SK-N-DZ (cell line): Measurements from ENCODE around the gene DEUP1.
"Not testable (repeated sequence)": the region's sequence is repeated elsewhere in the genome, so short reads cannot be mapped to it uniquely, and the experiment has no call there.

Experiments used
- DNase-seq: peaks from one replicate; pipeline ENCODE4 v3.0.0-alpha.2; 2015; ENCODE audit warnings: low spot score

DEUP1 gene

DNA sequence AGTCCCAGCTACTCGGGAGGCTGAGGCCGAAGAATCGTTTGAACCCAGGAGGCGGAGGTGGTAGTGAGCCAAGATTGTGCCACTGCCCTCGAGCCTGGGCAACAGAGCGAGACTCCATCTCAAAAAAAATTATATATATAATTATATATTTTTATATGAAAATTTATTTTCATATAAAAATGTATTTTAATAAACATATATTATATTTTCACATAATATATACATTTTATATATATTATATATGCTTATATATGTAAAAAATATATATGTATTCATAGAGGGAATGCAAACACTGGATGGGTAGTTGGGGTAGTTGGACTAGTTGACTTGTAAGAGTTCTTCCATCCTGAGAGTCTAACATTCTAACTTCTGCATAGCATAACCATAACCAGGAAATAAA, 20.3 kb downstream of the DEUP1 start:
- no peak for DNase-seq

DNA sequence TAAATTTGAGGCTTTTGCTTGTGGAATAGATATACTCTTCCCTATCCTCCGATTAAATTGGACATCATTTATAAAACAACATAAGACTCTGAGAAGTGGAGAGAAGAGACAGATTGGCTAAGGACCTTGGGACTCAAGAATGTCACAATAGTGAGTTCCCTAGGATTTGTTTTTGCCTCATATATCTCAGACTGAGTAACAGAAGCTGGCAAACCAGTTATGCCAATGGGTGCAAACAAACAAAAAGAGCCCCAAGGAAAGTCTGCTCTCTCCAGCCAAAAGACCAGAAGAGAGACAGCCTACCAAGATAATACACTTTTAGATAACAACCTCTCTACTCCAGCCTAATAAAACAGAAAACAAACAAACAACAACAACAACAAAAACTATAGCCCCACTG, 28.9 kb downstream of the DEUP1 start:
- DNase-seq: no peak

- no peak for DNase-seq
Measured at GRCh38 chr11:93361435-93361834, 30.9 kb downstream of the DEUP1 start.

DNA sequence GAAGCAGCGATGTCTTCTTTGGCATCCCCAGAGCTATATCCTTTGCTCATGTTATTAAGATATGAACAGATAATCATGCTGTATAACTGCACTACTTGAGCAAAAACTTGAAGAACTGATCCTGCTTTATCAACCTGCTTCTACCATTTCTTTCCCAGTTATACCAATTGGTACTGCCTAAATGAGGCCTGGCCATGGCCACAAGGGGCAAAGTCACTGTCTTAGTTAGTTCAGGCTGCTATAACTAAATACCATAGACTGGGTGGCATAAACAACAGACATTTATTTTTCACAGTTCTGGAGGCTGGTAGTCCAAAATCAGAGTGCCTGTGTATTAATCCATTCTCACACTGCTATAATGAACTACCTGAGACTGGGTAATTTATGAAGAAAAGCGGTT, 37.5 kb downstream of the DEUP1 start:
- DNase-seq: no peak

DNA sequence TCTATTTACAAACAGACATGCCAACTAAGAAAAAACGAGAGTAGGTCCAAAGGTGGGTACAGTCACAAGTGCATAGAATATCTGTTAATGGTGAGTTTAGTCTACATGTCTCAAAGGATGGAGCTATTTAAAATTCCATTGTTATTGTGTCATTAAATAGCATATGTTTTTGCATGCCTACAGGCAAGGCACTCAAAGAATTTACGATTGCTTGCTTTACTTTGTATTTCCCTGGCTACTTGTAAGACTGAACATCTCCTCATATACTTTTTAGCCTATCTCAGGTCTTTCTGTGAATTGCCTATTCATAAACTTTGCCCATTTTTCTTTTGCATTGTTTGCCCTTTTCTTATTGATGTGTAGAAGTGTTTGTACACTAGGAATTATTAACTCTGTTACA, 39.7 kb downstream of the DEUP1 start:
- DNase-seq: no peak

DNA sequence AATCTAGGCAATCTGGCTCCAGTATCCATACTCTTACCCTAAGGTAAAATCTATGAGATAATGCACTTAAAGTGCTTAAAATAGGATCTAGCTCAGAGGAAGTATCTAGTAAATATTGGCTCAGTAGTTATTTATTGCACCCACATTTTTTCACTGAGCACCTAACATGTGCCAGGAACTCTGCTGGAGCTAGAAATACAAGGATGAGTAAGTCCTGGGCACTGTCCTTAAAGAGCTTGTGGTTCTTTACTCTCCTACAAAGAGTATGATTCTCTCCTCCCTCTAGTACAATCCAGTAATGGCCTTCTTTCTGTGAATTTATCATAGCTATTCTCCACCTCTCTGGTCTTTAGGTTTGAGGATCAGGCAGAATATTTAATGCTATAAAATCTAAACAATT, 59.2 kb downstream of the DEUP1 start:
- no peak for DNase-seq

DNA sequence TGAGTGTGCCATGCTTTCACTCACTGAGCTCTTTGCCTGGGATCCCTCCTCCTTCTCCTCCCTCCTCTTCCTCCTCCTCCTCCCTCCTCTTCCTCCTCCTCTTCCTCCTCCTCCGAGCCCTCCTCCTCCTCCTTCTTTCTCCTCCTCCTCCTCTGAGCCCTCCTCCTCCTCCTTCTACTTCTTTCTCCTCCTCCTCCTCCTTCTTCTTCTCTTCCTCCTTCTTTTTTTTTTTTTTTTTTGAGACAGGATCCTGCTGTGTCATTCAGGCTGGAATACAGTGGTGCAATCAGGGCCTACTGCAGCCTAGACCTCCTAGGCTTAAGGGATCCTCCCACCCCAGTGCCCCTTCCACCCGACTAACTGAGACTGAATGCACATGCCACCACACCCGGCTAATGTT, 62.3 kb downstream of the DEUP1 start:
- DNase-seq: no peak

GRCh38 chr11:93393386-93393785, 62.8 kb downstream of the DEUP1 start:
- DNase-seq: no peak

DNA sequence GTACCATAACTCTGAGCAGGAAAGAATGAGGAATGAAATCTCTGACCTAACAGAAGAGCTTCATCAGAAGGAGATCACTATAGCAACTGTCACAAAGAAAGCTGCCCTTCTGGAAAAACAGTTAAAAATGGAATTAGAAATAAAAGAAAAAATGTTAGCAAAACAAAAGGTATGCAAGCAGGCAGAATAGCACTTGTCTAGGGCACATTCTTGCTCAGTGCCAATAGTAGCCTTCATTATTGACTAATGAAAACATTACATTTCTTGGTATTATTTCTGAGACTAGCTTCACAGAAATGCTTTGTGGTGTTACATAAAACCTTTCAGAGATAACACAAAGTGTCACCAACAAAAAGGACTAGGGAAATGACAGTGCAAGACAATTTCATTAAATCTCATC, 63.9 kb downstream of the DEUP1 start:
- DNase-seq: no peak

DNA sequence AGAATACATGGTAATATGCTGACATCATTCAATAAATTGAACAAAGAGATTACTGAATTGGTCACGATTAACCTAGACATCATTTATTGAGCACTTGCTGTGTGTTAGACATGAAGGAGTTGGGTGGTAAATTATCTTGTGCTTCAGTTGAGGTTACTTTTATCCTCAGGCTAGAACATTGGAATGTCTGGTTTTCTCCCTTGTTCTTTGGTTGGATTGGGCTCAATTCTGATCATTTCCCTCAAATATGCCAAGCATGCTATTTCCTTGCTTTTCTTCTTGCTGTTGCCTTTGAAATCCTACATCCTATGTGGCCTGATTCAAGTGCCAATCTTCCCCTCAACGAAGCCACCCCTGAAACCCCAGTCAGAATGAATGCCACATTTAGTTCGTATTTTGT, 65.8 kb downstream of the DEUP1 start:
- no peak for DNase-seq

DNA sequence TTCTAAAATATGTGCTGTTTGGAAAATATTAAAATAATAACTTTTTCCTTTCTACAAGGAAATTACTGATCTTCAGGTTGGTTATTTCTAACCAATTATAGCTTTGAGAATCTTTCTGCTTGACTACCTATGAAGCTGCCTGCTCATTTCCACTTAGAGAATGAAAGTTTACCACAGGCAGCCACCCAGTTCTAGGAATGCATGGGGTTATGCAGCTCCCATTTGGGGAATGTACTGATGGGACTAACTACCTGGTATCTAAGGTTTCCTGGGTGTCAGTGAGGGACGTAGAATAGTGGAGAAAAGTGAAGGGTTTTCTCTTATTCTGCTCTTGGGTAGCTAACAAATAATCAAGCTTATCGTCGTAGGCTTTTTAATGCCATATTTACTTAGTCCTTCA, 73.4 kb downstream of the DEUP1 start:
- DNase-seq: no peak

DNA sequence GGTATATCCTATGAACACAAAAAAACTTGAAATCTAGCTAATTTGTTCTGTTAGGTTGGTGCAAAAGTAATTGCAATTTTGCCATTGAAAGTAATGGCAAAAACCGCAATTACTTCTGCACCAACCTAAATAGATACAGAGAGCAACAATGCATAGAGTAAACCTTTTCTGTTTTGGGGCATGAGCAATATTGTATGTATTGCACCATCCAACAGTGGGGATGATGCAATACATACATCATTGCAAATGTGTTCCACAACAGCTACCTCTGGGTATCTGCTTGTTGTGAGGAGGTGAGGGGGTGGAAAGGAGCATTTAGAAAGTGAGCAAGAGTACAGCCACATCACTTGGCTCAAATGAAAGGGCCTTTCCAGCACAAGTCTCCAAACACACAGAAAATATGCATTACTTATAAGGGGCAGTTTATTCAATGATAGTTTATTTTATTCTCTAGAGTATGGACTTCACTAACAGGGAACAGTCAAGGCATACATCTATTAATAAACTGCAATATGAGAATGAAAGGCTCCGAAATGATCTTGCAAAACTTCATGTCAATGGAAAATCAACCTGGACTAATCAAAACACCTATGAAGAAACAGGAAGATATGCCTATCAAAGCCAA, 77.3 kb downstream of the DEUP1 start:
- DNase-seq: no peak

DNA sequence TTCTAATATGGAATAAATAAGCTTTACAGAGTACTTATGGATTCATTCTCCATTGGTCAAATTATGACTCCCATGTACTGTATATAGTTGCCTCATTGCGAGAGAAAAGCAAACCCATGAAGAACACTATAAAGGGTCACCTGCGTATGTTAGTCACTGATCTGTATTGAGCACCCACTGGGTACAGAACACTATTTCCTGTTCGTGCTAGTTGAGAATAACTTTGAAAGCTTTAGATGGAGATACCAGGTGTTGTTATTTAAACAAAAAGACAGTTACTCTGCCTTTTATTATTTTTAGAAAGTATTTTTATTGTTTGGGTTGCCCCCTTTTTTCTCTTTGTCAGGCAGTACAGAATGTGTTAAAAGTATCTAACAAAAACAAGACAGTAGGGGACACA, 79.9 kb downstream of the DEUP1 start:
- no peak for DNase-seq

DNA sequence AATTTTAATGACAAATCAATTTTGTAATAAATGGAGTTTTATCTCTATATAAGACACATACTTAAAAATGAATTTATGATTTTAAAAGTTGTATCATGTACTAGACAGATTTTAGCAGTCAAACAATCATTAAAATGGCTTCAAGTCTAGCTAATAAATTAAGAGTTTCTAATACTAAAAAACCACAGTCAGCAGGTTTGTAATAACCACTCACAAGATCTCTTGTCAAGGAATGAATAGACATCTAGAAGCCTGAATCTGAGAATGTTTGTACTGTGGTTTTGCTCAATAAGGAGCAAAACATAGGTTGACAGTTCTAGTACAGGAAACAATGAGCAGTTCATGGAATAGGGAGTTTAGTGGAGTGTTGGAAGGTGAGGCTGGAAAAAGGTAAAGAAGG, 81.2 kb downstream of the DEUP1 start:
- DNase-seq: no peak

- DNase-seq: no peak
Measured at GRCh38 chr11:93432247-93432646, 101.7 kb downstream of the DEUP1 start.

DNA sequence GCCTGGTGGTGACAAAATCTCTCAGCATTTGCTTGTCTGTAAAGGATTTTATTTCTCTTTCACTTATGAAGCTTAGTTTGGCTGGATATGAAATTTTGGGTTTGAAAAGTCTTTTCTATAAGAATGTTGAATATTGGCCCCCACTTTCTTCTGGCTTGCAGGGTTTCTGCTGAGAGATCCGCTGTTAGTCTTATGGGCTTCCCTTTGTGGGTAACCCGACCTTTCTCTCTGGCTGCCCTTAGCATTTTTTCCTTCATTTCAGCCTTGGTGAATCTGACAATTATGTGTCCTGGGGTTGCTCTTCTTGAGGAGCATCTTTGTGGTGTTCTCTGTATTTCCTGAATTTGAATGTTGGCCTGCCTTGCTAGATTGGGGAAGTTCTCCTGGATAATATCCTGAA, 112.7 kb downstream of the DEUP1 start:
- not testable (repeated sequence) for DNase-seq

DNA sequence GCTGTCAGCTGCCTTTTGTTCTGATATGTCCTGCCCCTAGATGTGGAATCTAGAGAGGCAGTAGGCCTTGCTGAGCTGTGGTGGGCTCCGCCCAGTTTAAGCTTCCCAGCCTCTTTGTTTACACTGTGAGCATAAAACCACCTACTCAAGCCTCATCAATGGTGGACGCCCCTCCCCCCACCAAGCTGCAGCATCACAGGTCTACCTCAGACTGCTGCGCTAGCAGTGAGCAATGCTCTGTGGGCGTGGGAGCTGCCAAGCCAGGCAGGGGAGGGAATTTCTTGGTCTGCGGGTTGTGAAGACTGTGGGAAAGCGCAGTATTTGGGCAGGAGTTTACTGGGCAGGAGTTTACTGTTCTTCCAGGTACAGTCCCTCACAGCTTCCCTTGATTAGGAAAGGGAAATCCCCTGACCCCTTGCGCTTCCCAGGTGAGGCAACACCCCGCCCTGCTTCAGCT, 114.1 kb downstream of the DEUP1 start:
- DNase-seq: no peak

DNA sequence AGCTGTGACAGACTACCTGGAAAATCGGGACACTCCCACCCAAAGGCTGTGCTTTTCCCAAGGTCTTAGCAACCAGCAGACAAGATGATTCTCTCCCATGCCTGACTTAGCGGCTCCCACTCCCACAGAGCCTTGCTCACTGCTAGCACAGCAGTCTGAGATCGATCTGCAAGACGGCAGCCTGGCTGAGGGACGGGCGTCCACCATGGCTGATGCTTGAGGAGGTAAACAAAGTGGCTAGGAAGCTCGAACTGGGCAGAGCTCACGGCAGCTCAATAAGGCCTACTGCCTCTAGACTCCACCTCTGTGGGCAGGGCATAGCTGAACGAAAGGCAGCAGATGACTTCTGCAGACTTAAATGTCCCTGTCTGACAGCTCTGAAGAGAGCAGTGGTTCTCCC, 127.7 kb downstream of the DEUP1 start:
- DNase-seq: no peak

- DNase-seq: not testable (repeated sequence)
Measured at GRCh38 chr11:93463666-93464065, 133.1 kb downstream of the DEUP1 start.

DNA sequence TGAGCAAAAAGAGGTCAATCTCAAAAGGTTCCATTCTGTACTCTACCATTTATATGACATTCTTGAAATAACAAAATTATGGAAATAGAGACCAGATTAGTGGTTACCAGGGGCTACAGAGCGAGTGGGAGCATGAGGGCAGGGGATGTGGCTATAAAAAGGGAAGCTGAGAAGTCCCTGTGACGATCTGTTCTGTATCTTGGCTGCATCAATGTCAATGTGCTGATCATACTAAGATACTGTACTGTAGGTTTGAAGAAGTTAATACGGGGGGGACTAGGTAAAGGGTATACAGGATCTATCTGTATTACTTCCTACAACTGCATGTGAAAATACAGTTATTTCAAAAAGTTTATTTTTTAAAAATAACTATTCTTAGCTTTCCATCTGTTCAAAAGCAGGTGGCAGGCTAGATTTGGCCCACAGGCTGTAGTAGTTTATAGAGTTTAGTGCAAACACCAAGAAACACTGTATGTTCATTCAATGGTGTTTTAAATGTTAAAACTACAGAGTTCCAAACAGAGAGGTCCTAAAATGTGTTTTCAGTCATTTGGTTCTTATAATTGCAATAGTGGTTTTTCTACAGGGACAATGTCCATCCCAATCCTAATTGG, 134.5 kb downstream of the DEUP1 start:
- DNase-seq: peak; percentile 43

DNA sequence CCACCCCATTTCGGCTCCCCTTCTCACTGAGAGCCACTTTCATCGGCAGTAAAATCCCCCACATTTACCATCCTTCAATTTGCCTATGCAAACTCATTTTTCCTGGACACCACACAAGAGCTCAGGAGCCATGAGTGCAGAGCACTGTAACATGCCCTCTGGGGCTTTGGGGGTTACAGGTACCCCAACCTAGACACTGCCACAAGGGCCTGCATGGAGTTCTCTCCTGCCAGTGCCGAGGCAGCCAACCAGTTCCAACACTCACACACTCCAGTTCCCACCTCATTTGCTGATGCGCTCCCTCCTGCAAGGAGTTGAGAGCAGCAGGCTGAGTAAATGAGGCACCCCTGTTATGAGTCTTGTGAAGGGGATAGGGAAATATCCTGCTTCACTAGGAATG, 136.5 kb downstream of the DEUP1 start:
- DNase-seq: no peak

- DNase-seq: no peak
Measured at GRCh38 chr11:93468290-93468689, 137.7 kb downstream of the DEUP1 start.

DNA sequence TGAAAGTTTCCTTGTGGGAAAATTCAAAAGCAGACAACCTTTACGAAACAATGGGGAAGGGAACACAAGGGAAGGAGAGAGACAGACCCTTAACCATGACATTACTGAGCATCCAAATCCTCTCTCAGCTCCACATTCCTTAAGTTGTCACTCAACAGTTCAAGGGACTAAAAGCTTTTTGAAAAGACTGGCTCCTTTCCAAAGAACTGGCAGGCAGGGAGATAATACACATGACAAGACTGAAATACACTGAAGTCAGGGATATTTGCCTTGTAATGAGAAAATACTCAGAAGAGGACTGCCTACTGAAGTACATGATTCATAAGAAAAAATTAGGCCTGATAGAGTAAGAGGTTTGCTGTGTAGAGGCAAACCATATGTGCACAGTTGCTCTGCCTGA, 143.6 kb downstream of the DEUP1 start:
- no peak for DNase-seq

DNA sequence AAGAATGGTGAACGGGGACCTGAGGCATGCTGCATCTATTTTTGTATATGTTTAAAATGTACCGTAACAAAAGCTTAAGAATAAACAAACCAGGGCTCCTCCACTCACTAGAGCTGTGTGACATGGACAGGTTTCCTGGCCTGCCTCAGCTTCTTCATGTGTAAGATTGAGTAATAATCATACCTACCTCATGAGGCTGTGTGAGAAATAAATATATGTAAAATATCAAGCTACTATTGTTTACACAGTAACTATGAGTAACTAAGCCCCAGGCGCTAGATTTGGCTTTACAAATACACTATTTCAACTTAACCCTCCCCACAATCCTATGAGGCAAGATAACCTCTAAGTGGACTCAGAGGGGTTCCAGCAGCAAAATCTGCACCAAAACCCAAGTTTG, 146.3 kb downstream of the DEUP1 start:
- DNase-seq: no peak
